Prostate gland (tissue), 2 donors: ENCODE measurements around the gene PRKD3.

Experiments used
- POLR2A ChIP-seq: fragments of 450-650 bp; IDR thresholded peaks from one replicate; pipeline ENCODE4 v1.6.1; 2016; ENCODE audit warnings: antibody characterized with exemption, mild to moderate bottlenecking
- TF ChIP-seq, protein P1 (sequence below), 4 experiments: fragments of 200-600 bp in 2 of 4; fragments of 450-650 bp in 2 of 4; sonication (generic) in 2 of 4; IDR thresholded peaks; 1 replicate in 3 of 4; 2 replicates in 1 of 4; pipeline ENCODE4 v1.5.1; 2016 to 2019; ENCODE audit warnings: antibody characterized with exemption in 4 of 4, mild to moderate bottlenecking in 2 of 4, moderate library complexity in 2 of 4

DNA sequence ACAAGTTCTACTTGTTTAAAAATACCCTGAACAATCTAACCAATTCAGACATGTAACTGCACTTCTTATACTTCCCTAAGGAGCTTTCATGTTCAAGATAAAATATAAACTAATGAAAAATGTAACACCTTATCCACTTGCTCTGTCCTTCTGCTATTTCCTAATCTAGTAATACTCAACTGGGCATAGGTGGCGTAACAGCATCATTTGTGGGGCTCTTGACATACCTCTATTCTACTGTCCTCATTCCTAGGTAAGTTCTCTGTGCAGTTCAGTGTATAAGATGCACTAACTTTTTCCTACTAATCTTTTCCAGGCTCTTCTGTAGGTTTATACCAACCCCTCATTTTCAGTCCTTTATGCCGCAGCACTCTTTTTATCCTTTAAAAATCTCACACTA lies 36.7 kb downstream of the PRKD3 start:
- TF ChIP-seq, protein P1, sequence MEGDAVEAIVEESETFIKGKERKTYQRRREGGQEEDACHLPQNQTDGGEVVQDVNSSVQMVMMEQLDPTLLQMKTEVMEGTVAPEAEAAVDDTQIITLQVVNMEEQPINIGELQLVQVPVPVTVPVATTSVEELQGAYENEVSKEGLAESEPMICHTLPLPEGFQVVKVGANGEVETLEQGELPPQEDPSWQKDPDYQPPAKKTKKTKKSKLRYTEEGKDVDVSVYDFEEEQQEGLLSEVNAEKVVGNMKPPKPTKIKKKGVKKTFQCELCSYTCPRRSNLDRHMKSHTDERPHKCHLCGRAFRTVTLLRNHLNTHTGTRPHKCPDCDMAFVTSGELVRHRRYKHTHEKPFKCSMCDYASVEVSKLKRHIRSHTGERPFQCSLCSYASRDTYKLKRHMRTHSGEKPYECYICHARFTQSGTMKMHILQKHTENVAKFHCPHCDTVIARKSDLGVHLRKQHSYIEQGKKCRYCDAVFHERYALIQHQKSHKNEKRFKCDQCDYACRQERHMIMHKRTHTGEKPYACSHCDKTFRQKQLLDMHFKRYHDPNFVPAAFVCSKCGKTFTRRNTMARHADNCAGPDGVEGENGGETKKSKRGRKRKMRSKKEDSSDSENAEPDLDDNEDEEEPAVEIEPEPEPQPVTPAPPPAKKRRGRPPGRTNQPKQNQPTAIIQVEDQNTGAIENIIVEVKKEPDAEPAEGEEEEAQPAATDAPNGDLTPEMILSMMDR (IDR thresholded peaks at IDR 0.05) = no peak
- no peak for TF ChIP-seq POLR2A
